ENCODE measurements around the gene POLR3A. TPM values are rescaled to one million over a fixed set of nuclear protein-coding genes. Genes with fewer than 3 reads are reported as not detected.

Gene POLR3A
- total and polyA plus RNA-seq, 5 donors from 2014 or later, result 5.3 to 15.1 (median 6.2) TPM

- Mint-ChIP-seq H3K4me3 (no peak overlapping the region), H3K36me3 (peaks cover 3% of the 10 kb centered on the region), H3K27me3 (peaks cover 13% of the 10 kb centered on the region), H3K9me3 (no peaks in the 10 kb centered on the region), H3K27ac (no peak overlapping the region), H3K4me1 (no peaks in the 10 kb centered on the region)
- Histone ChIP-seq H3K36me3 (ENCODE audit: control insufficient read depth, insufficient read depth, low read length) (no peaks in the 10 kb centered on the region), H3K4me3 (ENCODE audit: low read depth, low read length) (no peak overlapping the region), H3K4me1 (ENCODE audit: control insufficient read depth, insufficient read depth, low read length, poor library complexity, severe bottlenecking) (no peaks in the 10 kb centered on the region), H3K9me3 (ENCODE audit: control insufficient read depth in 2 of 2, low read length in 2 of 2) (no peaks in the 10 kb centered on the region), H3K27ac (ENCODE audit: insufficient read depth, low read length, poor library complexity, severe bottlenecking) (no peak overlapping the region), H3K27me3 (ENCODE audit: control insufficient read depth, insufficient read depth, low read length) (no peaks in the 10 kb centered on the region)
- ATAC-seq (ENCODE audit: low read depth in 2 of 2), result no peak
- no peak for DNase-seq
Observed at GRCh38 chr10:77940225-77940624, 89.1 kb downstream of the POLR3A start.

- H3K4me3 Mint-ChIP-seq, result no peak overlapping the region
- H3K27me3 Mint-ChIP-seq, result peaks cover 12% of the 10 kb centered on the region
- Histone ChIP-seq H3K27ac (ENCODE audit: insufficient read depth, low read length, poor library complexity, severe bottlenecking) (no peak overlapping the region), H3K36me3 (ENCODE audit: control insufficient read depth, insufficient read depth, low read length) (no peaks in the 10 kb centered on the region), H3K4me1 (ENCODE audit: control insufficient read depth, insufficient read depth, low read length, poor library complexity, severe bottlenecking) (no peaks in the 10 kb centered on the region), H3K4me3 (ENCODE audit: low read depth, low read length) (no peak overlapping the region), H3K27me3 (ENCODE audit: control insufficient read depth, insufficient read depth, low read length) (no peaks in the 10 kb centered on the region), H3K9me3 (ENCODE audit: control insufficient read depth in 2 of 2, low read length in 2 of 2) (no peaks in the 10 kb centered on the region)
- H3K4me1 Mint-ChIP-seq, result no peaks in the 10 kb centered on the region
- H3K36me3 Mint-ChIP-seq, result peaks cover 3% of the 10 kb centered on the region
- ATAC-seq (ENCODE audit: low read depth in 2 of 2), result no peak
- H3K9me3 Mint-ChIP-seq, result no peaks in the 10 kb centered on the region
- no peak overlapping the region for H3K27ac Mint-ChIP-seq
- no peak for DNase-seq
Observed at GRCh38 chr10:77939561-77940001, 89.7 kb downstream of the POLR3A start.

- Mint-ChIP-seq H3K4me3 (no peak overlapping the region), H3K27ac (no peak overlapping the region), H3K9me3 (no peaks in the 10 kb centered on the region), H3K27me3 (peaks cover 15% of the 10 kb centered on the region), H3K36me3 (no peaks in the 10 kb centered on the region), H3K4me1 (no peaks in the 10 kb centered on the region)
- Histone ChIP-seq H3K9me3 (ENCODE audit: control insufficient read depth in 2 of 2, low read length in 2 of 2) (no peaks in the 10 kb centered on the region), H3K27me3 (ENCODE audit: control insufficient read depth, insufficient read depth, low read length) (no peaks in the 10 kb centered on the region), H3K4me3 (ENCODE audit: low read depth, low read length) (no peak overlapping the region), H3K27ac (ENCODE audit: insufficient read depth, low read length, poor library complexity, severe bottlenecking) (no peak overlapping the region), H3K36me3 (ENCODE audit: control insufficient read depth, insufficient read depth, low read length) (no peaks in the 10 kb centered on the region), H3K4me1 (ENCODE audit: control insufficient read depth, insufficient read depth, low read length, poor library complexity, severe bottlenecking) (no peaks in the 10 kb centered on the region)
- ATAC-seq (ENCODE audit: low read depth in 2 of 2), result no peak
- no peak for DNase-seq
Observed at GRCh38 chr10:77936697-77937567, 92.4 kb downstream of the POLR3A start.

- no peak overlapping the region for H3K4me3 ChIP-seq (ENCODE audit: low read depth, low read length)
Observed at GRCh38 chr10:77932016-77932715, 97.1 kb downstream of the POLR3A start.

GRCh38 chr10:77927402-77928246, 101.7 kb downstream of the POLR3A start:
- H3K9me3 Mint-ChIP-seq, result peaks cover 0 to 5% (median 0%) of the 10 kb centered on the region in 7 donors

More at GRCh38 chr10:77932016-77932715, 97.1 kb downstream of the POLR3A start:
- peak overlapping the region in 1 of 4 donors; percentile 59 for H3K4me3 Mint-ChIP-seq
- H3K27me3 Mint-ChIP-seq, result peaks cover 51% of the 10 kb centered on the region
- no peaks in the 10 kb centered on the region for H3K36me3 Mint-ChIP-seq
- DNase-seq (no peak), ATAC-seq (ENCODE audit: low read depth in 2 of 2) (no peak)
- Histone ChIP-seq H3K9me3 (ENCODE audit: control insufficient read depth in 2 of 2, low read length in 2 of 2) (no peaks in the 10 kb centered on the region), H3K36me3 (ENCODE audit: control insufficient read depth, insufficient read depth, low read length) (no peaks in the 10 kb centered on the region), H3K27ac (ENCODE audit: insufficient read depth, low read length, poor library complexity, severe bottlenecking) (no peak overlapping the region), H3K27me3 (ENCODE audit: control insufficient read depth, insufficient read depth, low read length) (peaks cover 16% of the 10 kb centered on the region), H3K4me1 (ENCODE audit: control insufficient read depth, insufficient read depth, low read length, poor library complexity, severe bottlenecking) (peaks cover 2% of the 10 kb centered on the region)
- peak overlapping the region in 1 of 3 donors; percentile 56 for H3K27ac Mint-ChIP-seq
- peaks cover 0 to 3% (median 0%) of the 10 kb centered on the region in 7 donors for H3K9me3 Mint-ChIP-seq
- H3K4me1 Mint-ChIP-seq, result peaks cover 0 to 7% (median 3%) of the 10 kb centered on the region in 4 donors

GRCh38 chr10:77926566-77927401, 102.5 kb downstream of the POLR3A start, which contains the start of gene DLG5:
TSS of gene DLG5 (minus strand) at chr10:77926755. CDS start at chr10:77926520, 235 bp downstream.
- H3K4me1 ChIP-seq (ENCODE audit: control insufficient read depth, insufficient read depth, low read length, poor library complexity, severe bottlenecking), result peaks cover 12% of the 10 kb centered on the region

More at GRCh38 chr10:77927402-77928246, 101.7 kb downstream of the POLR3A start:
- H3K27me3 Mint-ChIP-seq, result peaks cover 70% of the 10 kb centered on the region
- Histone ChIP-seq H3K4me3 (ENCODE audit: low read depth, low read length) (no peak overlapping the region), H3K27me3 (ENCODE audit: control insufficient read depth, insufficient read depth, low read length) (peaks cover 24% of the 10 kb centered on the region), H3K9me3 (ENCODE audit: control insufficient read depth in 2 of 2, low read length in 2 of 2) (no peaks in the 10 kb centered on the region), H3K27ac (ENCODE audit: insufficient read depth, low read length, poor library complexity, severe bottlenecking) (no peak overlapping the region), H3K4me1 (ENCODE audit: control insufficient read depth, insufficient read depth, low read length, poor library complexity, severe bottlenecking) (peaks cover 12% of the 10 kb centered on the region), H3K36me3 (ENCODE audit: control insufficient read depth, insufficient read depth, low read length) (no peaks in the 10 kb centered on the region)
- peaks cover 0 to 11% (median 6%) of the 10 kb centered on the region in 4 donors for H3K4me1 Mint-ChIP-seq
- no peaks in the 10 kb centered on the region for H3K36me3 Mint-ChIP-seq
- no peak overlapping the region for H3K27ac Mint-ChIP-seq
- peak overlapping the region; percentile 69 to 76 (median 74) for H3K4me3 Mint-ChIP-seq
- DNase-seq (peak in 1 of 3 donors; percentile 8), ATAC-seq (ENCODE audit: low read depth in 2 of 2) (no peak)

More at GRCh38 chr10:77926566-77927401, 102.5 kb downstream of the POLR3A start, which contains the start of gene DLG5:
- Histone ChIP-seq H3K4me3 (ENCODE audit: low read depth, low read length) (no peak within 1 kb of the TSS), H3K36me3 (ENCODE audit: control insufficient read depth, insufficient read depth, low read length) (no peaks in the 10 kb centered on the region), H3K27ac (ENCODE audit: insufficient read depth, low read length, poor library complexity, severe bottlenecking) (no peak within 1 kb of the TSS), H3K27me3 (ENCODE audit: control insufficient read depth, insufficient read depth, low read length) (peaks cover 24% of the 10 kb centered on the region), H3K9me3 (ENCODE audit: control insufficient read depth in 2 of 2, low read length in 2 of 2) (no peaks in the 10 kb centered on the region)
- Mint-ChIP-seq H3K4me1 (peaks cover 0 to 11% (median 6%) of the 10 kb centered on the region in 4 donors), H3K36me3 (no peaks in the 10 kb centered on the region), H3K27ac (no peak within 1 kb of the TSS), H3K4me3 (peak within 1 kb of the TSS; percentile 70 to 76 (median 74)), H3K27me3 (peaks cover 65% of the 10 kb centered on the region), H3K9me3 (peaks cover 0 to 5% (median 0%) of the 10 kb centered on the region in 7 donors)
- ATAC-seq (ENCODE audit: low read depth in 2 of 2), result peak in 1 of 2 donors; percentile 18
- no peak for DNase-seq
